ENCODE data around the gene GPC6.

The GPC6 gene

GRCh38 chr13:94329754-94330551 lies 1103.3 kb downstream of the GPC6 start:
- Histone ChIP-seq H3K4me3 (replicated peaks; ENCODE audit: insufficient read depth, low read length) (no peak overlapping the region), H3K27me3 (ENCODE audit: insufficient read depth, poor library complexity, severe bottlenecking) (peaks cover 3% of the 10 kb centered on the region), H3K27ac (replicated peaks) (no peak overlapping the region)
- no peak for DNase-seq (ENCODE audit: low read depth in 1 of 2, low spot score in 1 of 2)
- TF ChIP-seq POLR2AphosphoS5 (IDR thresholded peaks at IDR 0.05; ENCODE audit: low read depth) (no peak), CTCF (IDR thresholded peaks at IDR 0.05; ENCODE audit: insufficient read depth, low read length) (no peak), GABPA (IDR thresholded peaks at IDR 0.05; ENCODE audit: low read depth) (no peak), SPI1 (IDR thresholded peaks at IDR 0.05; ENCODE audit: borderline replicate concordance, low read depth) (no peak)
- TF ChIP-seq, protein P1, sequence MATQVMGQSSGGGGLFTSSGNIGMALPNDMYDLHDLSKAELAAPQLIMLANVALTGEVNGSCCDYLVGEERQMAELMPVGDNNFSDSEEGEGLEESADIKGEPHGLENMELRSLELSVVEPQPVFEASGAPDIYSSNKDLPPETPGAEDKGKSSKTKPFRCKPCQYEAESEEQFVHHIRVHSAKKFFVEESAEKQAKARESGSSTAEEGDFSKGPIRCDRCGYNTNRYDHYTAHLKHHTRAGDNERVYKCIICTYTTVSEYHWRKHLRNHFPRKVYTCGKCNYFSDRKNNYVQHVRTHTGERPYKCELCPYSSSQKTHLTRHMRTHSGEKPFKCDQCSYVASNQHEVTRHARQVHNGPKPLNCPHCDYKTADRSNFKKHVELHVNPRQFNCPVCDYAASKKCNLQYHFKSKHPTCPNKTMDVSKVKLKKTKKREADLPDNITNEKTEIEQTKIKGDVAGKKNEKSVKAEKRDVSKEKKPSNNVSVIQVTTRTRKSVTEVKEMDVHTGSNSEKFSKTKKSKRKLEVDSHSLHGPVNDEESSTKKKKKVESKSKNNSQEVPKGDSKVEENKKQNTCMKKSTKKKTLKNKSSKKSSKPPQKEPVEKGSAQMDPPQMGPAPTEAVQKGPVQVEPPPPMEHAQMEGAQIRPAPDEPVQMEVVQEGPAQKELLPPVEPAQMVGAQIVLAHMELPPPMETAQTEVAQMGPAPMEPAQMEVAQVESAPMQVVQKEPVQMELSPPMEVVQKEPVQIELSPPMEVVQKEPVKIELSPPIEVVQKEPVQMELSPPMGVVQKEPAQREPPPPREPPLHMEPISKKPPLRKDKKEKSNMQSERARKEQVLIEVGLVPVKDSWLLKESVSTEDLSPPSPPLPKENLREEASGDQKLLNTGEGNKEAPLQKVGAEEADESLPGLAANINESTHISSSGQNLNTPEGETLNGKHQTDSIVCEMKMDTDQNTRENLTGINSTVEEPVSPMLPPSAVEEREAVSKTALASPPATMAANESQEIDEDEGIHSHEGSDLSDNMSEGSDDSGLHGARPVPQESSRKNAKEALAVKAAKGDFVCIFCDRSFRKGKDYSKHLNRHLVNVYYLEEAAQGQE (IDR thresholded peaks at IDR 0.05; ENCODE audit: insufficient replicate concordance, low read depth) = no peak

DNA sequence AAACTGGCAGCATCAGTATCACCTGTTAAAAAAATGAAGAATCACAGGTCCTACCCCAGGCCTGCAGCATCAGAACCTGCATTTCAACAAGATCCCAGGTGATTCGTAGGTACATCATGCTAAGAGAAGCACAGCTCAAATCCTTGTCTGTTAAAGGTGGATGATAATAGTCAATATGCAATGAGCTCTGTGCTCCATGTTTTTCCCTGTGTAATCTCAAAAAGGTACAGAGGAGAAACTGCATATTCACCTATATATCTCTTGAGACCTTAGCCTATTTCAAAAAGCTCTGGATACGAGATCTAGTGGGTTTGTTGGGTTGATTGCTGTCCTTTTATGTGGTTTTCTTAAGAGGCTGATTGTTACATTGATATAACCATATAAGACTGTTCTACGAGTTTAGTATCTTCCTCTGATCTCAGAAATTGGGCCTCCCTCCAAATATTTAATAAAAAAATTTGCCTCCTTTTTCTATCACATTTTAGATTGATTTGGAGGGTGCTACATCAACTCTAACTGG lies 1104.0 kb downstream of the GPC6 start:
- no peak overlapping the region for H3K27ac ChIP-seq (replicated peaks)
- TF ChIP-seq CTCF (IDR thresholded peaks at IDR 0.05; ENCODE audit: insufficient read depth, low read length) (no peak), POLR2AphosphoS5 (IDR thresholded peaks at IDR 0.05; ENCODE audit: low read depth) (no peak), SPI1 (IDR thresholded peaks at IDR 0.05; ENCODE audit: borderline replicate concordance, low read depth) (no peak), GABPA (IDR thresholded peaks at IDR 0.05; ENCODE audit: low read depth) (no peak)
- TF ChIP-seq, protein P1 (IDR thresholded peaks at IDR 0.05; ENCODE audit: insufficient replicate concordance, low read depth) = no peak
- DNase-seq (ENCODE audit: low read depth in 1 of 2, low spot score in 1 of 2) = no peak
- peaks cover 3% of the 10 kb centered on the region for H3K27me3 ChIP-seq (ENCODE audit: insufficient read depth, poor library complexity, severe bottlenecking)
- no peak overlapping the region for H3K4me3 ChIP-seq (replicated peaks; ENCODE audit: insufficient read depth, low read length)

DNA sequence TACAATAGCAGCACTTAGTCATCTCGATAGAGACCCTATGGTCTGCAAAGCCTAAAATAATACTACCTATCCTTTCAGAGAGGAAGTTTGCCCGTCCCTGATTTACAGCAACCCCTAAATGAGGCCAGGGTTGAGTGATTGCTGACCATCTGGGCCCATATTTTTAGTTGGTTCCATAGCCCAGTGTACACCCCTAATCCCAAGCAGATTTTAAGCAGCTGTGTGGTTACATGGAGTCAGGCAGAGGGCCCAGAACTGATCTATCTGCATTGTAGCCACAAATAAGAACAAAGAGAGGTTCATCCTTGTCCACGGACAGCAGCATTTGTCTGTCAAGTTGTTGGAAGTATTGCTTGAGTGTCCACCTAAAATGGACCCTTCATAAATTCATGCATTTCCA lies 1104.7 kb downstream of the GPC6 start:
- TF ChIP-seq SPI1 (IDR thresholded peaks at IDR 0.05; ENCODE audit: borderline replicate concordance, low read depth) (no peak), GABPA (IDR thresholded peaks at IDR 0.05; ENCODE audit: low read depth) (no peak), POLR2AphosphoS5 (IDR thresholded peaks at IDR 0.05; ENCODE audit: low read depth) (no peak), CTCF (IDR thresholded peaks at IDR 0.05; ENCODE audit: insufficient read depth, low read length) (no peak)
- TF ChIP-seq, protein P1 (IDR thresholded peaks at IDR 0.05; ENCODE audit: insufficient replicate concordance, low read depth) = no peak
- DNase-seq (ENCODE audit: low read depth in 1 of 2, low spot score in 1 of 2) = no peak
- Histone ChIP-seq H3K27ac (replicated peaks) (no peak overlapping the region), H3K4me3 (replicated peaks; ENCODE audit: insufficient read depth, low read length) (no peak overlapping the region), H3K27me3 (ENCODE audit: insufficient read depth, poor library complexity, severe bottlenecking) (peaks cover 3% of the 10 kb centered on the region)

Measured in HL-60 (cell line).